GF-D8 (cell line): ENCODE results near the gene CLDN24.

Experiments
- DNase-seq: peaks from one replicate; lab custom pipeline; 2025; lab: John Stamatoyannopoulos, UW

The CLDN24 gene

GRCh38 chr4:183322326-183322725 is at the start of gene CLDN24:
Gene CLDN24 (minus strand): TSS chr4:183322426. CDS start chr4:183322426, 0 bp downstream.
- no peak for DNase-seq

GRCh38 chr4:183370786-183371185 is 48.6 kb upstream of the CLDN24 start:
- DNase-seq, result no peak

GRCh38 chr4:183369073-183369472 is 46.8 kb upstream of the CLDN24 start:
- DNase-seq, result no peak

GRCh38 chr4:183366206-183366835 is 44.1 kb upstream of the CLDN24 start:
- no peak for DNase-seq

- DNase-seq, result no peak
These were observed 41.8 kb upstream of the CLDN24 start for GRCh38 chr4:183364025-183364424.

- no peak for DNase-seq
These were observed 40.8 kb upstream of the CLDN24 start for GRCh38 chr4:183362916-183363542.

GRCh38 chr4:183362036-183362435 is 39.8 kb upstream of the CLDN24 start:
- DNase-seq, result no peak

GRCh38 chr4:183360161-183360919 is 38.1 kb upstream of the CLDN24 start:
- no peak for DNase-seq

GRCh38 chr4:183358215-183358755 is 36.1 kb upstream of the CLDN24 start:
- DNase-seq, result no peak

- DNase-seq, result no peak
These were observed 34.9 kb upstream of the CLDN24 start for GRCh38 chr4:183356931-183357675.

- DNase-seq, result no peak
These were observed 34.1 kb upstream of the CLDN24 start for GRCh38 chr4:183356173-183356830.

- no peak for DNase-seq
These were observed 33.2 kb upstream of the CLDN24 start for GRCh38 chr4:183355405-183355804.

- no peak for DNase-seq
These were observed 32.0 kb upstream of the CLDN24 start for GRCh38 chr4:183354219-183354618.

GRCh38 chr4:183353557-183353956 is 31.3 kb upstream of the CLDN24 start:
- DNase-seq, result no peak

- DNase-seq, result no peak
These were observed 30.3 kb upstream of the CLDN24 start for GRCh38 chr4:183352546-183352945.

- DNase-seq, result no peak
These were observed 28.3 kb upstream of the CLDN24 start for GRCh38 chr4:183350317-183351071.

GRCh38 chr4:183349673-183350072 is 27.4 kb upstream of the CLDN24 start:
- no peak for DNase-seq

GRCh38 chr4:183348706-183349659 is 26.8 kb upstream of the CLDN24 start:
- DNase-seq, result no peak

GRCh38 chr4:183348136-183348535 is 25.9 kb upstream of the CLDN24 start:
- no peak for DNase-seq

GRCh38 chr4:183347566-183347965 is 25.3 kb upstream of the CLDN24 start:
- no peak for DNase-seq
